RWPE1 (cell line): ENCODE data around the gene KDM1A.
A peak's percentile ranks its signal among the peaks of the same experiment; 100 is the strongest.
"Not testable (repeated sequence)": the region's sequence is repeated elsewhere in the genome, so short reads cannot be mapped to it uniquely, and the experiment has no call there.

Experiments
- CTCF ChIA-PET: fragments of 350-600 bp; sonication (Branson Sonifier 250); formaldehyde crosslinking; extraction: SDS; loops from one replicate; lab custom pipeline; 2021; lab: Yijun Ruan, JAX
- POLR2A ChIA-PET: fragments of 400-600 bp; formaldehyde crosslinking; extraction: SDS; loops from one replicate; lab custom pipeline; 2020; ENCODE audit warnings: antibody characterized with exemption; ENCODE audit not compliant: low non-redundant PET; lab: Yijun Ruan, JAX
- DNase-seq: peaks from one replicate; pipeline ENCODE4 v3.0.0; 2012; ENCODE audit warnings: low spot score
- H3K27ac ChIP-seq: fragments of 450-650 bp; 2 replicates; pipeline ENCODE4 v1.5.1; 2017
- TF ChIP-seq, protein P1 (sequence below): fragments of 450-650 bp; conservative IDR thresholded peaks from 2 replicates; pipeline ENCODE4 v1.5.1; 2017; ENCODE audit warnings: low read depth, mild to moderate bottlenecking

KDM1A gene

DNA sequence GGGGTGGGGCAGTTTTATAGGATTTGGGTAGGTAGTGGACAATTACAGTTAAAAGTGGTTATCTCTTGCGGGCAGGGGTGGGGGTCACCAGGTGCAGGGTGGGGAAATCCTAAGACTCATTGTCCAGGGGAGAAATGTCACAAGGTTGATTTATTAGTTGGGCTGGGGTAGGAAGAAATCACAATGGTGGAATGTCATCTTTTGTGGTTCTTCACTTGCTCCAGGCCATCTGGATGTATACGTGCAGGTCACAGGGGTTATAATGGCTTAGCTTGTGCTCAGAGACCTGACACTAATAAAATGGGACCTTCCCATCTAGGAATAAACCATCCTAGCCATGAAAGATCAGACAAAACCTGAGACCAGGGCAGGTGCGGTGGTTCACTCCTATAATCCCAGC lies 15.2 kb upstream of the KDM1A start:
- TF ChIP-seq, protein P1, sequence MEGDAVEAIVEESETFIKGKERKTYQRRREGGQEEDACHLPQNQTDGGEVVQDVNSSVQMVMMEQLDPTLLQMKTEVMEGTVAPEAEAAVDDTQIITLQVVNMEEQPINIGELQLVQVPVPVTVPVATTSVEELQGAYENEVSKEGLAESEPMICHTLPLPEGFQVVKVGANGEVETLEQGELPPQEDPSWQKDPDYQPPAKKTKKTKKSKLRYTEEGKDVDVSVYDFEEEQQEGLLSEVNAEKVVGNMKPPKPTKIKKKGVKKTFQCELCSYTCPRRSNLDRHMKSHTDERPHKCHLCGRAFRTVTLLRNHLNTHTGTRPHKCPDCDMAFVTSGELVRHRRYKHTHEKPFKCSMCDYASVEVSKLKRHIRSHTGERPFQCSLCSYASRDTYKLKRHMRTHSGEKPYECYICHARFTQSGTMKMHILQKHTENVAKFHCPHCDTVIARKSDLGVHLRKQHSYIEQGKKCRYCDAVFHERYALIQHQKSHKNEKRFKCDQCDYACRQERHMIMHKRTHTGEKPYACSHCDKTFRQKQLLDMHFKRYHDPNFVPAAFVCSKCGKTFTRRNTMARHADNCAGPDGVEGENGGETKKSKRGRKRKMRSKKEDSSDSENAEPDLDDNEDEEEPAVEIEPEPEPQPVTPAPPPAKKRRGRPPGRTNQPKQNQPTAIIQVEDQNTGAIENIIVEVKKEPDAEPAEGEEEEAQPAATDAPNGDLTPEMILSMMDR, result no peak
- H3K27ac ChIP-seq, result no peak overlapping the region
- no peak for DNase-seq
- ChIA-PET CTCF (no interaction called here), POLR2A (no interaction called here)

DNA sequence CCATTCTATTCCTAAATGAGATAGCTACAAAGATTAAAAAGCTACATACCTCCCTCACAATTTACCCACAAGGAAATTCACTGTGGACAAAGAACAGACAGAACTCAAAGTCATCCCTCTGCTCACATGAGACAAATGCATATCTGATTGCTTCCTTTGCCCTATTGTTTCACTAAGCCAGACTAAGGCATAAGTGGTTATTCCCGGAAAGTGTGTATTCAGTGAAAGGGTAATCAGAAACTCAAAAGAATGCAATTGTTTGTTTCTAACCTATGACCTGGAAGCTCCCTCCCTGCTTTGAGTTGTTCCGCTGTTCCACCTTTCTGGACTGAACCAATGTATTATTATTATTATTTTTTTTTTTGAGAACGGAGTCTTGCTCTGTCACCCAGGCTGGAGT lies 14.5 kb upstream of the KDM1A start:
- DNase-seq, H3K27ac ChIP-seq, POLR2A ChIA-PET, CTCF ChIA-PET: not testable (repeated sequence)

DNA sequence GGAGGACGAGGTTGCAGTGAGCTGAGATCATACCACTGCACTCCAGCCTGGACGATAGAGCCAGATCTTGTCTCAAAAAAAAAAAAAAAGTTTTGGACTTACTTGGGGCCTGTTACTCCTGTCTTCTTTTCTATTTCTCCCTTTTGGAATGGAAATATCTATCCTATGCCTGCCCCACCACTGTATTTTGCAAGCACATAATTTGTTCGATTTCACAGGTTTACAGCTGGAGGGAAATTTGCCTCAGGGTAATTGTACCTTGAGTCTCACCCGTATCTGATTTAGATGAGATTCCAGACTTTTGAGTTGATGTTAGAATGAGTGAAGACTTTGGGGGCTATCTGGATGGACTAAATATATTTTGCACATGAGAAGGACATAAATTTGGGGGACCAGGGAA lies 12.2 kb upstream of the KDM1A start:
- ChIA-PET CTCF (interaction anchor here (0.9 kb wide), 1 partner anchor 42 kb away, joined by 3 read pairs; no protein-coding TSS in a partner anchor), POLR2A (interaction anchor here (1.3 kb wide), 1 partner anchor 12 kb away, joined by 4 read pairs; the partner anchor contains the start of gene KDM1A)
- H3K27ac ChIP-seq, result no peak overlapping the region
- TF ChIP-seq, protein P1, result no peak
- no peak for DNase-seq

DNA sequence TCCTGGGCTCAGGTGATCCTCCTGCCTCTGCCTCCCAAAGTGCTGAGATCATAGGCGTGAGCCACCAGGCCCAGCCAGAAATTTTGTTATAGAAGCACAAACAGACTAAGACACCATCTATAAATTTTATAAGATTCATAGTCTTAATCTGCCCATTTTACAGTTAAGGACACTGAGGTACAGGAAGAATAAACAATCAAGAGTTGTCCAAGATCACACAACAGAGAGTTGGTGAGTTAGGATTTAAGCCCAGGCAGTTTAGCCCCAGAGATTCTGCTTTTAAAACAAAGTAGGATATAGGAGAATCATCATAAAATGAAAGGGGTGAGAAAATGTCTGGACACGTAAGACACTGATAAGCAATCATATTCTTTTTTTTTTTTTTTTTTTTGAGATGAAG lies 10.4 kb upstream of the KDM1A start:
- TF ChIP-seq, protein P1, result no peak
- ChIA-PET CTCF (interaction anchor here (0.6 kb wide), 1 partner anchor 250 kb away, joined by 3 read pairs; no protein-coding TSS in a partner anchor), POLR2A (no interaction called here)
- no peak overlapping the region for H3K27ac ChIP-seq
- no peak for DNase-seq

DNA sequence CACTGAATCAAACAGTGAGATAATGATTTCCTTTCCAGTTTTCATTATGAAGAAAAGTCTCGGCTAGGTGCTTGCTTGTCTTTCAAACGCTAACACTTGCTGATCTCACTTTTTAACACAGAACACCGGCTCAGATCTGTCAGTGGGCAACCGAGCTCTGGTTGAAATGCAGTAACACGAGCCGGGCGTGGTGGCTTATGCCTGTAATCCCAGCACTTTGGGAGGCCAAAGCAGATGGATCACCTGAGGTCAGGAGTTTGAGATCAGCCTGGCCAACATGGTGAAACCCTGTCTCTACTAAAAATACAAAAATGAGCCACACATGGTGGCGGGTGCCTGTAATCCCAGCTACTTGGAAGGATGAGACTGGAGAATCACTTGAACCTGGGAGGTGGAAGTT lies 9.2 kb upstream of the KDM1A start:
- DNase-seq, POLR2A ChIA-PET: not testable (repeated sequence)
- CTCF ChIA-PET, result interaction anchor here (0.7 kb wide), 1 partner anchor 40 kb away, joined by 3 read pairs; no protein-coding TSS in a partner anchor
- H3K27ac ChIP-seq, result peak overlapping the region; percentile 94

DNA sequence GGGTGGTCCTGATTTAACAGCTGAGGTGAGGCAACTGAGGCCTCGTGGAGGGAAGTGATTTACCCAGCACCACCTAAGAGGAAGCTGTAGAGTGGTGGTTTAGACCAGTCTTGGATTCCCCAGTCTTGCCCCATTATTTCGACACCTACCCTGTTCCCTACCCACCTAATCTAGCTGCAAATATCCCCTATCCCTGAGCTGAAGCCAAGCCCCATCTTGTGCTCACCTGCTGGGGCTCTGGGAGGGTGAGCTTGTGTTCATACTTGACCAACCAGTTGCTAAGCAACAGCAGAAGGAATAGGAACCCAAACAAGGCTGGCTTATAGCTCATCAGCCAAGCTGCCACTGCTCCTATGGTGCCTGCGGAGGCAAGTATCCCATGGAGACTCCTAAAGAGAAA lies 5.6 kb upstream of the KDM1A start:
- DNase-seq, result peak; percentile 42
- POLR2A ChIA-PET, result no interaction called here
- CTCF ChIA-PET, result interaction anchor here (0.7 kb wide), 1 partner anchor 1302 kb away, joined by 5 read pairs; no protein-coding TSS in a partner anchor
- peak overlapping the region; percentile 51 for H3K27ac ChIP-seq
- TF ChIP-seq, protein P1, result no peak

DNA sequence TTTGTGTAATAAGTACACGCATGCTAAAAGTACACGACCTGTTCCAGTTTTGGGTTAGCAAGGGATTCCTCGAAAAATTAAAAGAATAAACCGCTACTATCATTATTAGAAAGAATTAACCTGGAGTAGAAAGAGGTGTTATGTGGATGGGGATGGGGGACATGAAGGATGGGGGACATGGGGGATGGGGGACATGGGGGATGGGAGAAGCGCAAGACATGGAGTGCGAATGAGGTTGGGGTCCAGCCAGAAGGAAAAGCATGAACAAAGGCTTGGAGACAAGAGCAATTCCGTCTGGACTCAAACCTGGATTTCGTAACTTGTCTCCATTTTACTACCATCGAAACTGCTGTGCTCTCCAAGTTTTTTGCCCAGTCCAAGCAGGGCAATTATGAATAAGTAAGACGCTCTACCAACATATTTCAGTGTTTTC lies 591 bp upstream of the KDM1A start:
- ChIA-PET CTCF (interaction anchor here (0.6 to 1.8 kb wide), 2 partner anchors 42 to 96 kb away, joined by 4 read pairs; no protein-coding TSS in a partner anchor), POLR2A (interaction anchor here (0.7 kb wide), 2 partner anchors 61 to 202 kb away, joined by 3 to 5 read pairs; no protein-coding TSS in a partner anchor)
- H3K27ac ChIP-seq, result peak overlapping the region; percentile 88
- peak; percentile 20 for DNase-seq
- TF ChIP-seq, protein P1, result no peak
